CD4-positive, alpha-beta T cell (primary cell): Measurements from ENCODE around the gene PRDM16. TPM values are rescaled to one million over a fixed set of nuclear protein-coding genes. Genes with fewer than 3 reads are reported as not detected.

Source experiments
- ATAC-seq: fragments of 200-7000 bp; cut with Tn5 transposase; one replicate; pipeline ENCODE4 v1.10.0; 2022; ENCODE audit warnings: mild to moderate bottlenecking; ENCODE audit not compliant: poor library complexity
- CTCF ChIA-PET: fragments of 350-600 bp; sonication (Branson Sonifier 250); formaldehyde crosslinking; loops from one replicate; lab custom pipeline; 2021; ENCODE audit warnings: antibody characterized with exemption, inconsistent platforms; lab: Charles Lee
- POLR2A ChIA-PET: fragments of 350-600 bp; sonication (Branson Sonifier 250); formaldehyde crosslinking; loops from one replicate; lab custom pipeline; 2021; ENCODE audit warnings: antibody characterized with exemption, inconsistent platforms; lab: Charles Lee
- DNase-seq, 14 experiments: peaks; one replicate each; pipeline ENCODE4 v3.0.0-alpha.2; 2013 to 2020; ENCODE audit warnings: mixed read lengths in 2 of 14
- H3K27ac ChIP-seq, 2 donors: one replicate each; pipeline versions ENCODE4 v1.5.1 to v1.7.0; 2013; ENCODE audit warnings: low read length in 2 of 2, low read depth in 1 of 2, mild to moderate bottlenecking in 1 of 2
- H3K27me3 ChIP-seq, 2 experiments: 1 replicate in 1 of 2; 2 replicates in 1 of 2; pipeline versions ENCODE4 v1.6.1 to v1.7.0; 2013; ENCODE audit warnings: low read length in 2 of 2, control low read depth in 1 of 2, mild to moderate bottlenecking in 1 of 2, moderate library complexity in 1 of 2; ENCODE audit not compliant: insufficient read depth in 2 of 2, control insufficient read depth in 1 of 2
- H3K36me3 ChIP-seq: one replicate; pipeline ENCODE4 v1.6.1; 2013; ENCODE audit warnings: low read length, control low read depth; ENCODE audit not compliant: insufficient read depth
- H3K4me1 ChIP-seq: one replicate; pipeline ENCODE4 v1.6.1; 2013; ENCODE audit warnings: low read length, control low read depth; ENCODE audit not compliant: insufficient read depth
- H3K4me3 ChIP-seq: one replicate; pipeline ENCODE4 v1.5.1; 2013; ENCODE audit warnings: mild to moderate bottlenecking, low read length, moderate library complexity
- H3K9me3 ChIP-seq, 2 experiments: 1 replicate in 1 of 2; 2 replicates in 1 of 2; pipeline versions ENCODE4 v1.6.1 to v1.7.0; 2013; ENCODE audit warnings: low read length in 2 of 2, mild to moderate bottlenecking in 2 of 2, control low read depth in 1 of 2, moderate library complexity in 1 of 2; ENCODE audit not compliant: control insufficient read depth in 1 of 2, insufficient read depth in 1 of 2
- H3K27ac Mint-ChIP-seq: one replicate; pipeline ENCODE4 v1.8.0; 2020; ENCODE audit warnings: mixed read lengths
- H3K27me3 Mint-ChIP-seq: one replicate; pipeline ENCODE4 v1.8.0; 2021; ENCODE audit warnings: mixed read lengths
- H3K36me3 Mint-ChIP-seq: one replicate; pipeline ENCODE4 v1.8.0; 2021; ENCODE audit warnings: low read depth, mixed read lengths
- H3K4me1 Mint-ChIP-seq: one replicate; pipeline ENCODE4 v1.8.0; 2021; ENCODE audit warnings: low read depth, mixed read lengths
- H3K4me3 Mint-ChIP-seq: one replicate; pipeline ENCODE4 v1.8.0; 2020; ENCODE audit warnings: mild to moderate bottlenecking, mixed read lengths
- H3K9me3 Mint-ChIP-seq: one replicate; pipeline ENCODE4 v1.8.0; 2020; ENCODE audit warnings: mixed read lengths
- intact Hi-C, 2 experiments: fragments of 100-400 bp; cut with DNase I in 1 of 2; cut with micrococcal nuclease in 1 of 2; formaldehyde crosslinking; loops; one replicate each; pipeline versions ENCODE4 v1.15.1 to v1.9.0; 2023 to 2025; cut with DNase I, micrococcal nuclease
- total RNA-seq, 174 experiments: library from RNA in 2 of 174; stranded (reverse) in 2 of 174; gene quantifications; one replicate each; pipeline ENCODE4 v1.2.3 and lab custom pipeline; 2021 to 2026
- TF ChIP-seq, protein P1 (sequence below): fragments of 200-600 bp; IDR thresholded peaks from one replicate; pipeline ENCODE4 v1.8.0; 2022; ENCODE audit warnings: antibody characterized with exemption, mild to moderate bottlenecking

The PRDM16 gene
- total RNA-seq, 2 experiments from 2014 or later = not detected

DNA sequence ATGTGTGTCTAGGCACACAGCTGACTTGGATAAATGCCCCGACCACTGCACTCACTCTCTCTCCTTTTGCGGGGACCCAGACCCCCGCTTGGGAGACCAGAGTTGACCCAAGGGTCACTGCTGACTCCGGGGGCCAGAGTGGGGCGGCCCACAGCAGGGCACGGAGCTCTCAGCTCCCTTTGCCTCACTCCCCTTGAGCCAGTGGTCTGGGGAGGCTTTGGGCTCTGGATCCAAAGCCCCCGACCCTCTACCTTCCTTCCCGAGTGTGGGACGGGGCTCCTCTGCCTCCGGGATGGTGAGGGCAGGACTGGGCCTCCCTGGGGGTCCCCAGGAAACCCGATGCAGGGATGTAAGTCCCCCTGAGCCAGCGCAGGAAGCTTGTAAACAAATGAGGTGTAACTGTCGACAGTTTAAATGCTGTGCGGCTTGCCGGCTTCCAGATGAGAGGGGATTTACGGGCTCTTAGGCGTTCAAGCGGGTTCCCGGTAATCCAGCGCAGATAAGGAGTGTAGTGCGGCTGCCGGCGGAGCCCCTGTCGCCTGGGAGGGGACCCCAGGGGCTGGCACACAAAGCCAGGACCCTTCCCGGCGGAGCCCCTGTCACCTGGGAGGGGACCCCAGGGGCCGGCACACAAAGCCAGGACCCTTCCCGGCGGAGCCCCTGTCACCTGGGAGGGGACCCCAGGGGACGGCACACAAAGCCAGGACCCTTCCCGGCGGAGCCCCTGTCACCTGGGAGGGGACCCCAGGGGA is 40.3 kb upstream of the PRDM16 start:
- intact Hi-C loops = no loop called here
- TF ChIP-seq, protein P1, sequence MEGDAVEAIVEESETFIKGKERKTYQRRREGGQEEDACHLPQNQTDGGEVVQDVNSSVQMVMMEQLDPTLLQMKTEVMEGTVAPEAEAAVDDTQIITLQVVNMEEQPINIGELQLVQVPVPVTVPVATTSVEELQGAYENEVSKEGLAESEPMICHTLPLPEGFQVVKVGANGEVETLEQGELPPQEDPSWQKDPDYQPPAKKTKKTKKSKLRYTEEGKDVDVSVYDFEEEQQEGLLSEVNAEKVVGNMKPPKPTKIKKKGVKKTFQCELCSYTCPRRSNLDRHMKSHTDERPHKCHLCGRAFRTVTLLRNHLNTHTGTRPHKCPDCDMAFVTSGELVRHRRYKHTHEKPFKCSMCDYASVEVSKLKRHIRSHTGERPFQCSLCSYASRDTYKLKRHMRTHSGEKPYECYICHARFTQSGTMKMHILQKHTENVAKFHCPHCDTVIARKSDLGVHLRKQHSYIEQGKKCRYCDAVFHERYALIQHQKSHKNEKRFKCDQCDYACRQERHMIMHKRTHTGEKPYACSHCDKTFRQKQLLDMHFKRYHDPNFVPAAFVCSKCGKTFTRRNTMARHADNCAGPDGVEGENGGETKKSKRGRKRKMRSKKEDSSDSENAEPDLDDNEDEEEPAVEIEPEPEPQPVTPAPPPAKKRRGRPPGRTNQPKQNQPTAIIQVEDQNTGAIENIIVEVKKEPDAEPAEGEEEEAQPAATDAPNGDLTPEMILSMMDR = no peak
- Mint-ChIP-seq H3K4me1 (peaks cover 17% of the 10 kb centered on the region), H3K4me3 (no peak overlapping the region), H3K27me3 (no peaks in the 10 kb centered on the region), H3K9me3 (no peaks in the 10 kb centered on the region), H3K36me3 (no peaks in the 10 kb centered on the region), H3K27ac (no peak overlapping the region)
- ATAC-seq = no peak
- H3K4me1 ChIP-seq = peaks cover 23% of the 10 kb centered on the region
- H3K9me3 ChIP-seq = peaks cover 0 to 10% of the 10 kb centered on the region in 2 experiments
- peaks cover 0 to 2% of the 10 kb centered on the region in 2 experiments for H3K27me3 ChIP-seq
- ChIA-PET POLR2A (no interaction called here), CTCF (no interaction called here)
- no peak overlapping the region for H3K27ac ChIP-seq
- H3K4me3 ChIP-seq = no peak overlapping the region
- H3K36me3 ChIP-seq = no peaks in the 10 kb centered on the region
- no peak for DNase-seq

DNA sequence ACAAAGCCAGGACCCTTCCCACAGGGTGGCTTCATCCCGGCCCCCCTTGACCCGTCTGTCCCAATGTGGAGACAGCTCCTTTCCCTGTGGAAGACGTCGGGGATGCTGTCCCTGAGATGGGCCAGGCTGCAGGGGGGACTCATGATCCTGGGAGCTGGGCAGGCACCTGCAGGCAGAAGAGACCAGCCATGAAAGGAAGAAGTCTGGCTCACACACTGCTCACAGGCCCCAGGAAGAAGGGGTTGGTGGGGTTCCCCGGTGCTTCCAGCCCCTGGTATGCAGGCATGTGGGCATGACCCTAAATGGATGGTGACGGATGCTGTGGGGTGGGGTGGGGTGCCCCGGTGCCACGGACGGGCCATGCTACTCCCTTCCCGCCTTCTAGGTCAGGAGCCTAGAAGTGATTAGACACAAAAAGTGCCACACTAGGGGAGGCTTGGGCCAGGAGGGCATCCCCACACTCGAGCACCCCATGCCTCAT is 39.5 kb upstream of the PRDM16 start:
- DNase-seq = peak in 1 of 14 experiments; percentile 30
- peaks cover 25% of the 10 kb centered on the region for H3K4me1 Mint-ChIP-seq

DNA sequence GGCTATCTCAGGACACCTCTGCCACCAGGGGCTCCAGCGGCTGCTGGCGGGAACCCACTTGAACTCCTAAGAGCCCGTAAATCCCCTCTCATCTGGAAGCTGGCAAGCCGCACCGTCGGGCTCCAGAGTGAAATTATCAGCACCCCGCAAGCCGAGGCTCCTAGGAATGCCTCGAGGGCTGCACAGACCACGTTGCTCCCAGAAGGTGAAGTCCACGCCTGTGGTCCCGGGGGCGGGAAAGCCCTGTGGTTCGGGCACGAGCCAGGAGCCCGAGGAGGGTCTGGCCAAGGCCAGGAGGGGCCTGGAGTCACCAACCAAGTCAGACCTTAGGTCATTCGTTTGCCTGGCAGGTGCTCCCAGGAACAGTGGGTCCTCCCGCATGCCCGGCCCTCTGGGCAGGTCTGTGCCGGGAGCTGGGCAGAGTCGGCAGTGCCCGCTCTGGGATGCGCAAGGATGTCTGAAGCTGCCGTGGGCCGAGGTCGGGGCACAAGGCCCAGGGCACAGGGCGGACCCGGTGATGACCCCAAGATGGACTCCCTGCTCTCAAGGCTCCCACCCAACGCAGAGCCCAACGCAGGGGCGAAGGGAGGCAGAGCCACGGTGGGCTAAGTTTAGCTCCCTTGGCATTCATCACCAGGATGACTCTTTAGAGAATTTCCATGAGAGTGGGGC is 38.9 kb upstream of the PRDM16 start:
- ATAC-seq (no peak), DNase-seq (peak in 1 of 14 experiments; percentile 30)
- Mint-ChIP-seq H3K27me3 (no peaks in the 10 kb centered on the region), H3K4me1 (peaks cover 30% of the 10 kb centered on the region), H3K9me3 (no peaks in the 10 kb centered on the region), H3K4me3 (no peak overlapping the region), H3K36me3 (no peaks in the 10 kb centered on the region), H3K27ac (no peak overlapping the region)
- TF ChIP-seq, protein P1 = no peak
- intact Hi-C loops = no loop called here
- H3K9me3 ChIP-seq = peaks cover 0 to 10% of the 10 kb centered on the region in 2 experiments
- peaks cover 0 to 2% of the 10 kb centered on the region in 2 experiments for H3K27me3 ChIP-seq
- H3K4me1 ChIP-seq = peaks cover 31% of the 10 kb centered on the region
- H3K36me3 ChIP-seq = no peaks in the 10 kb centered on the region
- no peak overlapping the region for H3K4me3 ChIP-seq
- H3K27ac ChIP-seq = no peak overlapping the region
- ChIA-PET POLR2A (no interaction called here), CTCF (no interaction called here)

More for the DNA sequence above, 39.5 kb upstream of the PRDM16 start:
- Mint-ChIP-seq H3K9me3 (no peaks in the 10 kb centered on the region), H3K27me3 (no peaks in the 10 kb centered on the region), H3K36me3 (no peaks in the 10 kb centered on the region), H3K4me3 (no peak overlapping the region), H3K27ac (no peak overlapping the region)
- ATAC-seq = no peak
- TF ChIP-seq, protein P1 = no peak
- Histone ChIP-seq H3K4me1 (peaks cover 28% of the 10 kb centered on the region), H3K36me3 (no peaks in the 10 kb centered on the region), H3K27me3 (peaks cover 0 to 2% of the 10 kb centered on the region in 2 experiments), H3K9me3 (peaks cover 0 to 10% of the 10 kb centered on the region in 2 experiments), H3K27ac (no peak overlapping the region), H3K4me3 (no peak overlapping the region)
- ChIA-PET POLR2A (no interaction called here), CTCF (no interaction called here)
- intact Hi-C loops = no loop called here
